ENCODE measurements around the gene CLP1.
A peak's percentile ranks its signal among the peaks of the same experiment; 100 is the strongest.

- TF ChIP-seq CTCF (IDR thresholded peaks at IDR 0.05), result peak; percentile 22 to 43 (median 30)
- TF ChIP-seq EP300 (IDR thresholded peaks at IDR 0.05), result no peak
Measured at GRCh38 chr11:57641011-57641807, 16.4 kb upstream of the CLP1 start.
